Kidney tubule cell (primary cell): ENCODE results near the gene PRSS35.
A peak's percentile ranks its signal among the peaks of the same experiment; 100 is the strongest.
"Not testable (repeated sequence)": the region's sequence is repeated elsewhere in the genome, so short reads cannot be mapped to it uniquely, and the experiment has no call there.

Experiments
- DNase-seq: peaks from one replicate; pipeline ENCODE4 v3.0.0-alpha.2; 2018; ENCODE audit warnings: low spot score

Gene PRSS35

DNA sequence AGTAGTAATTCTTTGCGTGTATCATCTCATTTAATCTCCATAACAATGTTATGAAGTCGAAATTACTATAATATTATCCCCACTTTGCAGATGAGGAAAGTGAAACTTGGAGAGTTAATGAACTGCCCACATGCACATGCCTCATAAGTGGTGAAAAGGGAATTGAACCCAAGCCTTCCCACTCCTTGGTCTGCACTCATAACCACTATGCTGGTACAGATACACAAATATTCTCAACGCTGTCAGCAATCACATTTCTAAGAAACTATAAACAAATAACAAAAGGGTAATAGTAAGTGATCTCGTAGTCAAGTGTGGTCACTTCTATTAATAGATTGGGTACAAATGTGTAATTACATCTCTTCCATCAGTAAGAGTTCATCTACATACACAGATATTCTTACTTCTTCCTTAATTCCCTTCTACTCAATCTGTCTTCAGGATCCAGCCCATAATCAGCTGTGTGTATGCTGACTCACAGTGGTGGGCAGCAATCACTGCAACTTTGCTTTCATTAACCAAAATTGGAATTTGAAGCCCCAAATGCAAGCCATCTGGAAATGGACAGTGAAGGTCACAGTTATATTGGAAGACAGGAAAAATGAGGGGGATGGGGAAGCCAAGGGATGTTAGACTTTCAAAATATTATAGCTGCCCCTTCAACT lies 6.6 kb downstream of the PRSS35 start:
- DNase-seq: no peak

DNA sequence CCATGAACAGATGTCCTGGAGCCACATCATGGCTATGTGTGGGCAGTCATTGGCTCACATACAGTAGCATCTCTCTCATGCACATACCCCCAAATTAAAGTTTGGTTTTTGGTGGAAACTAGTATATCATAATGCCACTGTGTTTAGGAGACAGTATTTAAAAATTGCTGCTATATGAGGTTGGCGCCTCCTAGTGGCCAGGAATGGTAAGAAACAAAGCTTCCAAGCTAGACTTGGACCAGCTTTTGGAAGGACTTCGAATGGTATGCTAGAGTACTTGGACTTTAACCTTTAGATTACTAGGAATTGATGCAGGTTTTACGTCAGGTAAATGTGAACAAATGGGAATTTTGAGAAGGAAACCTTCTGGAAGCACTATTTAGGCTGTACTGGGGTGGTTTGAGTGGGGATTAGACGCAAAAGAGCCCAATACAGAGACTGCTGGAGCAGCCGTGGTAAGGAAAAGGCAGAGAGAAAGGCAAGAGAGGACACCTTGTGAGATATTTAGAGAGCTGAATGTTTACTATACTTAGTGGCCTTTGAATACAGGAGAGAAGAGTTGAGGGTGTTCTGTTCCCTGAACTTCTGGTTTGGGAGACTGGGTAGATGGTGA lies 23.8 kb downstream of the PRSS35 start:
- DNase-seq: peak; percentile 58

DNA sequence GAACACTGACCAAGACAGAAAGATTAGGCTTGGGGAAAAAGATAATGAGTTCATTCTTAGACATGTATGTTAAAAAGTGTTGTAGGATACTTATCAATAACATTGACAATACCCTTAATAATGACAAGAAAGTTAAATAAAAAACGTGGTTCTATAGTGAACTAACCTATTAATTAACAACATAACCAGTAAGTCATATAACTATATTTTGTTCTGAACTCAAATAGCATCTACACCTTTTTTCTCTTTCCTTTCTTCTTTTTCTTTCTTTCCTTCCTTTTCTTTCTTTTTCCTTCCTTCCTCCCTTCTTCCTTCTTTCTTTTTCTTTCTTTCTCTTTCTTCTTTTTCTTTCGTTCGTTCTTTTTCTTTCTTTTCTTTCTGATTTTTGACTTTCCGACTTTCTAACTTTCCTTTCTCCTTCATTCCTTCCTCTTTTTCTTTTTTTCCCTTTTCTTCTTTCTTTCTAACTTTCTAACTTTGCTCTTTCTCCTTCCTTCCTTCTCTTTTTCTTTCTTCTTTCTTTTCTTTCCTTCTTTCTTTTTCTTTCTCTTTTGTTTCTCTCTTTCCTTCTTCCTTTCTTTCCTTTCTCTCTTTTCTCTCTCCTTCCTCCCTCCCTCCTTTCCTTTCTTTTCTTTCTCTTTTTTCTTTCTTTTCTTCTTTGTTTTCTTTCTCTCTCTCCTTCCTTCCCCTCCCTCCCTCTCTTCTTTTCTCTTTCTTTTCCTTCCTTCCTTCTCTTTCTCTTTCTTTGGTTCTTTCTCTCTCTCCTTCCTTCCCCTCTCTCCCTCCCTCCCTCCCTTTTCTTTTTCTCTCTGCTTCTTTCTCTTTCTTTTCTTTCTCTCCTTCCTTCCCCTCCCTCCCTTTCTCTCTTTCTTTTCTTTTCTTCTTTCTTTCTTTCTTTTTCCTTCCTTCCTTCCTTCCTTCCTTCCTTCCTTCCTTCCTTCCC lies 24.6 kb downstream of the PRSS35 start:
- no peak for DNase-seq

DNA sequence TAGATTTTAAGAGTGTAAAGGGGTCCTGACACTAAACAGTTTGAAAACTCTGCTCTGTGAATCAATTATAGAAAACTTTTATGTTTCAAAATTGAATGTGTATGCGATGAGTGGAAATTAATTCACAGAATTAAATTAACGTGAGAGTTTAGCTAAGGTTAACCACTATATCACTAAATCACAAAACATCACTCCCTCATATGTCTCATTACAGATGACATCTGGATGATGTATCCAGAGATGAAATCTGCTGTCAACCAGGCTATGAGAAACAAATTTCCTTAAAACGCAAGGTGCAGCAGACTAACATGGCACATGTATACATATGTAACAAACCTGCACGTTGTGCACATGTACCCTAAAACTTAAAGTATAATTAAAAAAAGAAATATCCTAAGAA lies 27.3 kb downstream of the PRSS35 start:
- no peak for DNase-seq

DNA sequence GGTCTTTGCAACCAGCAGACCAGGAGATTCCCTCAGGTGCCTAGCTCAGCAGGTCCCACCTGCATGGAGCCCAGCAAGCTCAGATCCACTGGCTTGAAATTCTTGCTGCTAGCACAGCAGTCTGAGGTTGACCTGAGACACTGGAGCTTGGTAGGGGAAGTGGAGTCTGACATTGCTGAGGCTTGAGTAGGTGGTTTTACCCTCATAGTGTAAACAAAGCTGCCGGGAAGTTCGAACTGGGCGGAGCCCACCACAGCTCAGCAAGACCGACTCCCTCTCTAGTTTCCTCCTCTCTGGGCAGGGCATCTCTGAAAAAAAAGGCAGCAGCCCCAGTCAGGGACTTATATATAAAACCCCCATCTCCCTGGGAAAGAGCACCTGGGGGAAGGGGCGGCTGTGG lies 34.3 kb downstream of the PRSS35 start:
- DNase-seq: peak; percentile 44

DNA sequence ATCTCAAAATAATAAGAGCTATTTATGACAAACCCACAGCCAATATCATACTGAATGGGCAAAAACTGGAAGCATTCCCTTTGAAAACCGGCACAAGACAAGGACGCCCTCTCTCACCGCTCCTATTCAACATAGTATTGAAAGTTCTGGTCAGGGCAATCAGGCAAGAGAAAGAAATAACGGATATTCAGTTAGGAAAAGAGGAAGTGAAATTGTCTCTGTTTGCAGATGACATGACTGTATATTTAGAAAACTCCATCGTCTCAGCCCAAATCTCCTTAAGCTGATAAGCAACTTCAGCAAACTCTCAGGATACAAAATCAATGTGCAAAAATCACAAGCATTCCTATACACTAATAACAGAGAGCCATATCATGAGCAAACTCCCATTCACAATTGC lies 38.1 kb downstream of the PRSS35 start:
- DNase-seq: not testable (repeated sequence)

DNA sequence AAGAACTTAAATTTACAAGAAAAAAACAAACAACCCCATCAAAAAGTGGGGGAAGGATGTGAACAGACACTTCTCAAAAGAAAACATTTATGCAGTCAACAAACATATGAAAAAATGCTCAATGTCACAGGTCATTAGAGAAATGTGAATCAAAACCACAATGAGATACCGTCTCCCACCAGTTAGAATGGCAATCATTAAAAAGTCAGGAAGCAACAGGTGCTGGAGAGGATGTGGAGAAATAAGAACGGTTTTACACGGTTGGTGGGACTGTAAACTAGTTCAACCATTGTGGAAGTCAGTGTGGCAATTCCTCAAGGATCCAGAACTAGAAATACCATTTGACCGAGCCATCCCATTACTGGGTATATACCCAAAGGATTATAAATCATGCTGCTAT lies 39.4 kb downstream of the PRSS35 start:
- DNase-seq: not testable (repeated sequence)

DNA sequence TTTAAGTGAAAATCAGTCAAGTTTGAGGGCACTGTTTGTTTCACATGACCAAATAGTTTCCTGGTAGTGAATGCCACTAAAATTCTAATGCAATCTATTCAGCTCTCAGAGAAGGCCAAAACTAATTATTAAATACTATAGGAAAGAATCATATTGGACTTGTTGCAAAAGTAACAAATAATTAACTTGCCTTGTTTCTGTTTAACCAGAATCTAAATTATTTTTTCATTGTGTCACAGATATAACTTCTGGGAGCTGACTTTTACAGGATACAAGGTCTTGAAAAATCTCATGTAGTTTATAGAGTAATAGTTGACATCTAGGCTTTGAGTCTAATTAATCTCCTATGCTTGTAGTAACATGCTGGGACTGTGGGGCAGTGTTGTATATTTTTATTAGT lies 44.5 kb downstream of the PRSS35 start:
- DNase-seq: peak; percentile 48

DNA sequence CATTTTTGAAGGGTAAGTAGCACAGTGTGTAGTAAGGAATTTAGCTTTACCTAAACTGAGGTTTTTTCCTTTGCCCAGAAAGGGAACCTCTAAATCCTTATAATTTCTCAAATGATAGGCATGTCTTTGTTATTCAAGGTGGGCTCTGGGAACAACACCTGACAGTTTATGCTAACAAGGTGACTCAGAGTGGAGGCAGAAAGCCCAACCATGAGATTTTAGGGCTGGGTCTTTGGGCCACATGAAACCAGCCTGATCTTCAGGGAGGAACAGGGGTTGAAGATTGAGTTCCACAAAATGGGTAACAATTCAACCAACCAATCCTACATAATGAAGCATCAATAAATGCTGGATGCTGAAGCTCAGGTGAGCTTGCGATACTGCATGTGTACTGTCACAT lies 46.6 kb downstream of the PRSS35 start:
- no peak for DNase-seq

DNA sequence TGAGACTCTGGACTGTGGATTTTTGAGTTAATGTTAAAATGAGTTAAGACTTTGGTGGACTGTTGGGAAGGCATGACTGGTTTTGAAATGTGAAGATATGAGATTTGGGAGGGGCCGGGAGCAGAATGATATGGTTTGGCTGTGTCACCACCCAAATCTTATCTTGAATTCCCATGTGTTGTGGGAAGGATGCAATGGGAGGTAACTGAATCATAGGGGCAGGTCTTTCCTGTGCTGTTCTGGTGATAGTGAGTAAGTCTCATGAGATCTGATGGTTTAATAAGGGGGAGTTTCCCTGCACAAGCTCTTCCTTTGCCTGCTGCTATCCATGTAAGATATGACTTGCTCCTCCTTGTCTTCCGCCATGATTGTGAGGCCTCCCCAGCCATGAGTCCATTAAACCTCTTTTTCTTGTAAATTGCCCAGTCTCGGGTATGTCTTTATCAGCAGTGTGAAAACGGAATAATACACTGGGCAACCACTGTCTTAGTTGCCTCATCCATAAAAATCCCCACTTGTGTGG lies 59.4 kb downstream of the PRSS35 start:
- DNase-seq: not testable (repeated sequence)

DNA sequence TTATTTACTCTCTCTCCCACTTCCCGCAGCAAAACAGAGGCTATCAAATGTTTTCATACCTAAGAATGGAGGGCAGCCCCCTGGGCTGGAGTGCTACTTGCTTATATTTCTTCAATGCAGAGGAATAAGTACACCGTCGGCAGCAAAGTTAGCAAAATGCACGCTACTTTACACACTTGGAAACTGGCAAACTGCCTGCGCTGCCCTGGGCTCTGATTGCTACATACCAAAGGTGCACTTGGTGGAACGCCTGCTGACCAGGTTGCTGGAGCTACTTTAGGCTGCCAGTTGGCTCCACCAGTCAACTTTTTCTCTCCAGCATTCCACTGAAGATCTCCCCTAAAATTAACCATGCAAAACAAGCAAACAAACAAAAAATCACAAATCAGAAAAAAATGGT lies 62.4 kb downstream of the PRSS35 start:
- DNase-seq: peak; percentile 76
